ENCODE results near the gene KMT5B. TPM values are rescaled to one million over a fixed set of nuclear protein-coding genes. Genes with fewer than 3 reads are reported as not detected.

Gene KMT5B
- total RNA-seq, 1 donor = 20.1 TPM

GRCh38 chr11:68167474-68167873 is 45.6 kb downstream of the KMT5B start:
- no peak for DNase-seq (ENCODE audit: low read depth)
- no peak for TF ChIP-seq CTCF (IDR thresholded peaks at IDR 0.05; ENCODE audit: insufficient read depth, low read length)
- no peak overlapping the region for H3K4me3 ChIP-seq (ENCODE audit: low read depth, low read length)

GRCh38 chr11:68166969-68167368 is 46.1 kb downstream of the KMT5B start:
- TF ChIP-seq CTCF (IDR thresholded peaks at IDR 0.05; ENCODE audit: insufficient read depth, low read length) = no peak
- no peak overlapping the region for H3K4me3 ChIP-seq (ENCODE audit: low read depth, low read length)
- no peak for DNase-seq (ENCODE audit: low read depth)

GRCh38 chr11:68165601-68166000 is 47.5 kb downstream of the KMT5B start:
- H3K4me3 ChIP-seq (ENCODE audit: low read depth, low read length) = no peak overlapping the region
- TF ChIP-seq CTCF (IDR thresholded peaks at IDR 0.05; ENCODE audit: insufficient read depth, low read length) = no peak
- DNase-seq (ENCODE audit: low read depth) = no peak

- no peak overlapping the region for H3K4me3 ChIP-seq (ENCODE audit: low read depth, low read length)
- DNase-seq (ENCODE audit: low read depth) = peak; percentile 33
- TF ChIP-seq CTCF (IDR thresholded peaks at IDR 0.05; ENCODE audit: insufficient read depth, low read length) = no peak
Measured at GRCh38 chr11:68164437-68164836, 48.7 kb downstream of the KMT5B start.

GRCh38 chr11:68163691-68164090 is 49.4 kb downstream of the KMT5B start:
- DNase-seq (ENCODE audit: low read depth) = no peak
- no peak overlapping the region for H3K4me3 ChIP-seq (ENCODE audit: low read depth, low read length)
- no peak for TF ChIP-seq CTCF (IDR thresholded peaks at IDR 0.05; ENCODE audit: insufficient read depth, low read length)

GRCh38 chr11:68160100-68160695 is 52.9 kb downstream of the KMT5B start:
- no peak for TF ChIP-seq CTCF (IDR thresholded peaks at IDR 0.05; ENCODE audit: insufficient read depth, low read length)
- DNase-seq (ENCODE audit: low read depth) = peak; percentile 19

GRCh38 chr11:68159665-68160064 is 53.4 kb downstream of the KMT5B start:
- TF ChIP-seq CTCF (IDR thresholded peaks at IDR 0.05; ENCODE audit: insufficient read depth, low read length) = no peak
- DNase-seq (ENCODE audit: low read depth) = no peak
- H3K4me3 ChIP-seq (ENCODE audit: low read depth, low read length) = no peak overlapping the region

More at GRCh38 chr11:68160100-68160695, 52.9 kb downstream of the KMT5B start:
- no peak overlapping the region for H3K4me3 ChIP-seq (ENCODE audit: low read depth, low read length)

Data from fibroblast of the aortic adventitia (primary cell).